ENCODE measurements around the gene CASTOR1.
"Not testable (repeated sequence)": the region's sequence is repeated elsewhere in the genome, so short reads cannot be mapped to it uniquely, and the experiment has no call there.

GRCh38 chr22:30338341-30338740, 49.0 kb upstream of the CASTOR1 start:
- not testable (repeated sequence) for TF ChIP-seq CTCF (conservative IDR thresholded peaks at IDR 0.05); ZFX (IDR thresholded peaks at IDR 0.05)
